ENCODE measurements around the gene FARSB.

FARSB gene

DNA sequence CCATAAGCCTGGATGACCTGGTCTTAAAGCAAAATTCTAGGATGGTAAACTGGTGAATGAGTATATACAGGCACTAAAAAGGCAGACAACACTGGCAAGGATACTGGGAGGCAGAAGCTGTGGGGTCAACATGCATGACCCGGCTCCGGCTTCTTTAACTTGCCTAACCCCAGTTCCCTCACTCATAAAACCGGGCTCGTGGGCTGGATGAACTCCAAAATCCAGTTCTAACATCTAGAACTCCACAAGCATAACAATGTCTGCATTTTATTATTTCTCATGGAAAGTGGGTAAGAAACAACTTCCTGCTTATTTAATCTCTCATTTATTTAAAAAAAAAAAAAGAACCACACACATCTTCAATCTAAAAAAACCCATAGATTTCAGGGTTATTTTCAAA is 57.3 kb downstream of the FARSB start:
- no peaks in the 10 kb centered on the region for H3F3A ChIP-seq (ENCODE audit: control insufficient read depth, insufficient read depth)
- H3K36me3 ChIP-seq (ENCODE audit: control insufficient read depth, low read length): peaks cover 77% of the 10 kb centered on the region
- H3K9me2 ChIP-seq (replicated peaks; ENCODE audit: control insufficient read depth, low read length): no peaks in the 10 kb centered on the region
- TF ChIP-seq, protein P1, sequence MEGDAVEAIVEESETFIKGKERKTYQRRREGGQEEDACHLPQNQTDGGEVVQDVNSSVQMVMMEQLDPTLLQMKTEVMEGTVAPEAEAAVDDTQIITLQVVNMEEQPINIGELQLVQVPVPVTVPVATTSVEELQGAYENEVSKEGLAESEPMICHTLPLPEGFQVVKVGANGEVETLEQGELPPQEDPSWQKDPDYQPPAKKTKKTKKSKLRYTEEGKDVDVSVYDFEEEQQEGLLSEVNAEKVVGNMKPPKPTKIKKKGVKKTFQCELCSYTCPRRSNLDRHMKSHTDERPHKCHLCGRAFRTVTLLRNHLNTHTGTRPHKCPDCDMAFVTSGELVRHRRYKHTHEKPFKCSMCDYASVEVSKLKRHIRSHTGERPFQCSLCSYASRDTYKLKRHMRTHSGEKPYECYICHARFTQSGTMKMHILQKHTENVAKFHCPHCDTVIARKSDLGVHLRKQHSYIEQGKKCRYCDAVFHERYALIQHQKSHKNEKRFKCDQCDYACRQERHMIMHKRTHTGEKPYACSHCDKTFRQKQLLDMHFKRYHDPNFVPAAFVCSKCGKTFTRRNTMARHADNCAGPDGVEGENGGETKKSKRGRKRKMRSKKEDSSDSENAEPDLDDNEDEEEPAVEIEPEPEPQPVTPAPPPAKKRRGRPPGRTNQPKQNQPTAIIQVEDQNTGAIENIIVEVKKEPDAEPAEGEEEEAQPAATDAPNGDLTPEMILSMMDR (IDR thresholded peaks at IDR 0.05; ENCODE audit: low read depth, low read length, poor library complexity, severe bottlenecking): no peak
- no peak for TF ChIP-seq EZH2phosphoT487 (IDR thresholded peaks at IDR 0.05; ENCODE audit: borderline replicate concordance, low read length)
- H3K79me2 ChIP-seq (ENCODE audit: control insufficient read depth, low read length): peaks cover 8% of the 10 kb centered on the region; the same call in 1 of the 2 replicates
- no peaks in the 10 kb centered on the region for H3K4me1 ChIP-seq (ENCODE audit: control insufficient read depth, low read length)
- no peaks in the 10 kb centered on the region for H3K9me3 ChIP-seq (ENCODE audit: control insufficient read depth, insufficient read depth, low read length)
- H3K27me3 ChIP-seq (ENCODE audit: control insufficient read depth, low read length): no peaks in the 10 kb centered on the region
- H3K4me3 ChIP-seq (ENCODE audit: low read length): no peak overlapping the region
- no peaks in the 10 kb centered on the region for H4K20me1 ChIP-seq (ENCODE audit: control insufficient read depth, insufficient read depth, low read depth, low read length)
- H3K4me2 ChIP-seq (ENCODE audit: low read length): no peak overlapping the region
- no peak overlapping the region for H3K27ac ChIP-seq (ENCODE audit: low read depth, low read length)

DNA sequence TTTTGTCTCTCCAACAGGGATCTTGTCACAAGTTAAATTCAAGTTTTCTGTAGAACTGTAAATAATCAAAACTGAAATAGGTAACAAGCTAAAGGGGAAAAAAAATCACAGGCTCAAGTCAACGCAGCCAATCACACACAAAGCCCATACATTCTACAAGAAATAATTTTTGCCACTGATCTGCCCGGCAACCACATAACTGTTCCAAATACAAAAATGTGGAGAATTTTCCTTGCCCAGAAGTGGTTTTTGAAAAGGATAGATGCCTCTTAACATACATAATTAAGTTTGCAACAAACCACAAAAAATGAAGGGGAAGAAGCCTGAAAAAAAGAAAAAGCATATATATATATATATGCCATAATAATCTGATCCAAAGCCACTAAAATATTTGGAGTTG is 60.3 kb downstream of the FARSB start:
- Histone ChIP-seq H3K79me2 (ENCODE audit: control insufficient read depth, low read length) (peaks cover 12% of the 10 kb centered on the region), H3K4me1 (ENCODE audit: control insufficient read depth, low read length) (no peaks in the 10 kb centered on the region), H3K9me3 (ENCODE audit: control insufficient read depth, insufficient read depth, low read length) (no peaks in the 10 kb centered on the region), H3K9me2 (replicated peaks; ENCODE audit: control insufficient read depth, low read length) (no peaks in the 10 kb centered on the region), H3K4me3 (ENCODE audit: low read length) (no peak overlapping the region), H3K27me3 (ENCODE audit: control insufficient read depth, low read length) (no peaks in the 10 kb centered on the region), H3K27ac (ENCODE audit: low read depth, low read length) (no peak overlapping the region), H4K20me1 (ENCODE audit: control insufficient read depth, insufficient read depth, low read depth, low read length) (no peaks in the 10 kb centered on the region), H3K36me3 (ENCODE audit: control insufficient read depth, low read length) (peaks cover 90% of the 10 kb centered on the region), H3K4me2 (ENCODE audit: low read length) (no peak overlapping the region), H3F3A (ENCODE audit: control insufficient read depth, insufficient read depth) (no peaks in the 10 kb centered on the region)
- TF ChIP-seq, protein P1 (IDR thresholded peaks at IDR 0.05; ENCODE audit: low read depth, low read length, poor library complexity, severe bottlenecking): no peak
- no peak for TF ChIP-seq EZH2phosphoT487 (IDR thresholded peaks at IDR 0.05; ENCODE audit: borderline replicate concordance, low read length)

DNA sequence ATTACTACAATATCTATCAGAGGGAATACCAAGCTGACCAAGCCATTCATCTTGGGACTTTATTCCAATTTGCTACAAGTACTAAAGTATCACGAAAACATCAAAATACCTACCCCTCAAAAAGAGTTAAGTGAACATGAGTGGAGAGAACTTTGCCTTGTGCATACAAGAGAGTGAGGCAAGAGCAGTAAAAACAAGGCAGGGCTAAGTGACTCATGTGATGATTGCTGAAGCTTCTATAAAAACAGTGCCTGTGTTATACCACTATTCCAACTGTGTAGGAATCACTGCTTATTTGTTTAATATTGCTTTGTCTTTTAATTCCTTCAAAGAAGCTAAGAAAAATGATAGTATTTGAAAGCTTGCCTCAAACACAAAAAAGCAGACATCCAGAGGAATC is 61.2 kb downstream of the FARSB start:
- H3K27ac ChIP-seq (ENCODE audit: low read depth, low read length): no peak overlapping the region
- TF ChIP-seq, protein P1 (IDR thresholded peaks at IDR 0.05; ENCODE audit: low read depth, low read length, poor library complexity, severe bottlenecking): no peak
- TF ChIP-seq EZH2phosphoT487 (IDR thresholded peaks at IDR 0.05; ENCODE audit: borderline replicate concordance, low read length): no peak
- peaks cover 18% of the 10 kb centered on the region for H3K79me2 ChIP-seq (ENCODE audit: control insufficient read depth, low read length)
- H4K20me1 ChIP-seq (ENCODE audit: control insufficient read depth, insufficient read depth, low read depth, low read length): no peaks in the 10 kb centered on the region
- no peaks in the 10 kb centered on the region for H3K9me2 ChIP-seq (replicated peaks; ENCODE audit: control insufficient read depth, low read length)
- H3K4me3 ChIP-seq (ENCODE audit: low read length): no peak overlapping the region
- H3K4me2 ChIP-seq (ENCODE audit: low read length): no peak overlapping the region
- H3K36me3 ChIP-seq (ENCODE audit: control insufficient read depth, low read length): peaks cover 86% of the 10 kb centered on the region
- H3K4me1 ChIP-seq (ENCODE audit: control insufficient read depth, low read length): no peaks in the 10 kb centered on the region
- no peaks in the 10 kb centered on the region for H3K27me3 ChIP-seq (ENCODE audit: control insufficient read depth, low read length)
- no peaks in the 10 kb centered on the region for H3F3A ChIP-seq (ENCODE audit: control insufficient read depth, insufficient read depth)
- H3K9me3 ChIP-seq (ENCODE audit: control insufficient read depth, insufficient read depth, low read length): no peaks in the 10 kb centered on the region

DNA sequence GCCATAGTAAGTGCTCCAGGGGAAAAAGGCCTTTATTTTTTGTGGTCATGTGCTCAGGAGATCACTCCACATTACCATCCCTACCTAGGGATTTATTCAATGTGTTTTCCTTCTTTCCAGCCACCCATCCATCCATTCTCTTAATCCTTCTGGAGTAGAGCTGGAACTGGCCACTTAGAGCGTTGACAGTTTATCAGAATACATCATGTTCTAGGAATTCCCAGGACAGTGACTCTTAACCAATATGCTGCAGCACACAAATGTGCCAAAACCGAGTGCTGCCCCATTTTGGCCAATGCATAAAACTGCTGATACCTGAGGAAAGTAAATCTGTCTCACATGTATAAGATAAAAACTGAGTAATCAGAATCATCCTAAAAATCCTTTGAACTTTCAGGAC is 63.7 kb downstream of the FARSB start:
- H3K27me3 ChIP-seq (ENCODE audit: control insufficient read depth, low read length): no peaks in the 10 kb centered on the region
- no peaks in the 10 kb centered on the region for H3K4me1 ChIP-seq (ENCODE audit: control insufficient read depth, low read length)
- H3K79me2 ChIP-seq (ENCODE audit: control insufficient read depth, low read length): peaks cover 18% of the 10 kb centered on the region
- no peak overlapping the region for H3K4me2 ChIP-seq (ENCODE audit: low read length)
- H3K9me2 ChIP-seq (replicated peaks; ENCODE audit: control insufficient read depth, low read length): no peaks in the 10 kb centered on the region
- H3F3A ChIP-seq (ENCODE audit: control insufficient read depth, insufficient read depth): no peaks in the 10 kb centered on the region
- no peak overlapping the region for H3K27ac ChIP-seq (ENCODE audit: low read depth, low read length)
- TF ChIP-seq EZH2phosphoT487 (IDR thresholded peaks at IDR 0.05; ENCODE audit: borderline replicate concordance, low read length): no peak
- TF ChIP-seq, protein P1 (IDR thresholded peaks at IDR 0.05; ENCODE audit: low read depth, low read length, poor library complexity, severe bottlenecking): no peak
- no peaks in the 10 kb centered on the region for H3K9me3 ChIP-seq (ENCODE audit: control insufficient read depth, insufficient read depth, low read length)
- peaks cover 61% of the 10 kb centered on the region for H3K36me3 ChIP-seq (ENCODE audit: control insufficient read depth, low read length)
- no peak overlapping the region for H3K4me3 ChIP-seq (ENCODE audit: low read length)
- no peaks in the 10 kb centered on the region for H4K20me1 ChIP-seq (ENCODE audit: control insufficient read depth, insufficient read depth, low read depth, low read length)

Data from DOHH2 (cell line).